Smooth muscle cell (in vitro differentiated cells): Measurements from ENCODE around the gene CX3CR1. TPM values are rescaled to one million over a fixed set of nuclear protein-coding genes. Genes with fewer than 3 reads are reported as not detected.
"Not testable (repeated sequence)": the region's sequence is repeated elsewhere in the genome, so short reads cannot be mapped to it uniquely, and the experiment has no call there.

Source experiments
- DNase-seq: peaks from one replicate; lab custom pipeline; 2025; ENCODE audit not compliant: unreplicated experiment; lab: John Stamatoyannopoulos, UW
- H2AFZ ChIP-seq: fragments of 200-600 bp; sonication (generic); 2 replicates; pipeline ENCODE4 v1.6.0; 2016; ENCODE audit warnings: antibody characterized with exemption, low read depth, mild to moderate bottlenecking
- H3F3A ChIP-seq: fragments of 200-600 bp; sonication (generic); 2 replicates; pipeline ENCODE4 v1.6.0; 2017; ENCODE audit warnings: antibody characterized with exemption, low read depth
- H3K27ac ChIP-seq: fragments of 200-600 bp; sonication (generic); 2 replicates; pipeline ENCODE4 v1.5.1; 2016; ENCODE audit warnings: low read depth, mild to moderate bottlenecking
- H3K27me3 ChIP-seq: fragments of 200-600 bp; sonication (generic); 2 replicates; pipeline ENCODE4 v1.6.1; 2016; ENCODE audit warnings: low read depth, mild to moderate bottlenecking
- H3K36me3 ChIP-seq: fragments of 200-600 bp; sonication (generic); 2 replicates; pipeline ENCODE4 v1.5.1; 2016; ENCODE audit warnings: low read depth
- H3K4me1 ChIP-seq: fragments of 200-600 bp; sonication (generic); 2 replicates; pipeline ENCODE4 v1.5.1; 2016; ENCODE audit warnings: low read depth
- H3K4me2 ChIP-seq: fragments of 200-600 bp; sonication (generic); 2 replicates; pipeline ENCODE4 v1.6.0; 2016; ENCODE audit warnings: mild to moderate bottlenecking
- H3K4me3 ChIP-seq: fragments of 200-600 bp; sonication (generic); 2 replicates; pipeline ENCODE4 v1.5.1; 2016; ENCODE audit warnings: mild to moderate bottlenecking
- H3K79me2 ChIP-seq: fragments of 200-600 bp; sonication (generic); 2 replicates; pipeline ENCODE4 v1.6.0; 2016; ENCODE audit warnings: low read depth, mild to moderate bottlenecking
- H3K9ac ChIP-seq: fragments of 200-600 bp; sonication (generic); 2 replicates; pipeline ENCODE4 v1.6.0; 2016; ENCODE audit warnings: low read depth
- H3K9me3 ChIP-seq: fragments of 200-600 bp; sonication (generic); replicated peaks from 2 replicates; pipeline ENCODE4 v1.5.1; 2016; ENCODE audit warnings: low read depth
- H4K20me1 ChIP-seq: fragments of 200-600 bp; sonication (generic); 2 replicates; pipeline ENCODE4 v1.6.0; 2016; ENCODE audit warnings: low read depth
- WGBS: methylation state at CpG from one replicate; pipeline ENCODE4 v1.1.7; 2016; ENCODE audit warnings: low lambda C conversion rate; 5-methylcytosine and 5-hydroxymethylcytosine counted together
- polyA plus RNA-seq: library from polyadenylated mRNA; unstranded; fragments of >200 nt; fragmentation: Nextera tagmentation; extraction: Ambion mirVana; gene quantifications from 2 replicates; pipeline ENCODE4 v1.2.1, GENCODE V29; 2016
- total RNA-seq: library from RNA; depleted of rRNA; stranded (reverse); fragments of >200 nt; gene quantifications from 2 replicates; pipeline ENCODE4 v1.2.3, GENCODE V29; 2014
- TF ChIP-seq, protein P1 (sequence below): fragments of 200-600 bp; sonication (generic); IDR thresholded peaks from 2 replicates; pipeline ENCODE4 v1.5.1; 2017; ENCODE audit warnings: borderline replicate concordance, mild to moderate bottlenecking, antibody characterized with exemption; ENCODE audit not compliant: insufficient read depth, poor library complexity, severe bottlenecking

CX3CR1 gene
- total and polyA plus RNA-seq, 2 experiments from 2014 or later = not detected

DNA sequence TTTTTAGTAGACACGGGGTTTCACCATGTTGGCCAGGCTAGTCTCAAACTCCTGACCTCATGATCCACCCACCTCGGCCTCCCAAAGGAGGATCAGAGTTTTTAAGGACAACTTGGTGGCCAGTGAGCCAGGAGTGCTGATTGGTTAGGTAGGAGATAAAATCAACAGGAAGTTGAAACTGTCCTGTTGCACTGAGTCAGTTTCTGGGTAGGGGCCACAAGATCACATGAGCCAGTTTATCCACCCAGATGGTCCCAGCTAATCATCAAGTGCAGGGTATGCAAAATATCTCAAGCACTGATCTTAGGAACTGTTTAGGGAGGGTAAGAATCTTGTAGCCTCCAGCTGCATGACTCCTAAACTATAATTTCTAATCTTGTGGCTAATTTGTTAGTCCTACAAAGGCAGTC is 41.7 kb upstream of the CX3CR1 start:
- WGBS = 95% methylated on average over 2 of the region's 2 CpGs
- not testable (repeated sequence) for DNase-seq

DNA sequence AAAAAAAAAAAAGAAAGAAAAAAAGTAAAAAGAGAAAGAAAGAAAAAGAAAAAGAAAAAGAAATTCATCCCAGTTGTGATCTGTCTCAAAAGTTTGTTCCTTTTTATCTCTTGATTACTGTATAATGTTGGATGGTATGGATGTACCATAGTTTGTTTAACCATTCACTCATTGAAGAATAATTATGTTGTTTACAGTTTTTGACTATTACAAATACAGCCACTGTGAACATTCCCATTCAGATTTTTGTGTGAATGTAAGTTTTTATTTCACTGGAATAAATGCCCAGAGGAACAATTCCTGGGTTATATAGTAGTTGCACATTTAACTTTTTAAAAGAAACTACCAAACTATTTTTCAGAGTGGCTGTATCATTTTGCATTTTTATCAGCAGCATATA is 39.4 kb upstream of the CX3CR1 start:
- no peaks in the 10 kb centered on the region for H3F3A ChIP-seq
- H3K4me3 ChIP-seq = no peak overlapping the region
- H3K4me2 ChIP-seq = no peak overlapping the region
- H3K27ac ChIP-seq = no peak overlapping the region
- H3K36me3 ChIP-seq = no peaks in the 10 kb centered on the region
- no peak overlapping the region for H2AFZ ChIP-seq
- H3K9me3 ChIP-seq = no peaks in the 10 kb centered on the region
- no peak overlapping the region for H3K9ac ChIP-seq
- H3K4me1 ChIP-seq = no peaks in the 10 kb centered on the region
- TF ChIP-seq, protein P1, sequence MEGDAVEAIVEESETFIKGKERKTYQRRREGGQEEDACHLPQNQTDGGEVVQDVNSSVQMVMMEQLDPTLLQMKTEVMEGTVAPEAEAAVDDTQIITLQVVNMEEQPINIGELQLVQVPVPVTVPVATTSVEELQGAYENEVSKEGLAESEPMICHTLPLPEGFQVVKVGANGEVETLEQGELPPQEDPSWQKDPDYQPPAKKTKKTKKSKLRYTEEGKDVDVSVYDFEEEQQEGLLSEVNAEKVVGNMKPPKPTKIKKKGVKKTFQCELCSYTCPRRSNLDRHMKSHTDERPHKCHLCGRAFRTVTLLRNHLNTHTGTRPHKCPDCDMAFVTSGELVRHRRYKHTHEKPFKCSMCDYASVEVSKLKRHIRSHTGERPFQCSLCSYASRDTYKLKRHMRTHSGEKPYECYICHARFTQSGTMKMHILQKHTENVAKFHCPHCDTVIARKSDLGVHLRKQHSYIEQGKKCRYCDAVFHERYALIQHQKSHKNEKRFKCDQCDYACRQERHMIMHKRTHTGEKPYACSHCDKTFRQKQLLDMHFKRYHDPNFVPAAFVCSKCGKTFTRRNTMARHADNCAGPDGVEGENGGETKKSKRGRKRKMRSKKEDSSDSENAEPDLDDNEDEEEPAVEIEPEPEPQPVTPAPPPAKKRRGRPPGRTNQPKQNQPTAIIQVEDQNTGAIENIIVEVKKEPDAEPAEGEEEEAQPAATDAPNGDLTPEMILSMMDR = no peak
- DNase-seq = no peak
- H4K20me1 ChIP-seq = no peaks in the 10 kb centered on the region
- no peaks in the 10 kb centered on the region for H3K27me3 ChIP-seq
- H3K79me2 ChIP-seq = no peaks in the 10 kb centered on the region

More for the DNA sequence above, 41.7 kb upstream of the CX3CR1 start:
- H3K9me3 ChIP-seq, H3K27me3 ChIP-seq, H2AFZ ChIP-seq, H4K20me1 ChIP-seq, H3K79me2 ChIP-seq, H3K4me1 ChIP-seq, H3K9ac ChIP-seq, H3F3A ChIP-seq, H3K36me3 ChIP-seq, H3K27ac ChIP-seq, H3K4me3 ChIP-seq, H3K4me2 ChIP-seq: not testable (repeated sequence)

DNA sequence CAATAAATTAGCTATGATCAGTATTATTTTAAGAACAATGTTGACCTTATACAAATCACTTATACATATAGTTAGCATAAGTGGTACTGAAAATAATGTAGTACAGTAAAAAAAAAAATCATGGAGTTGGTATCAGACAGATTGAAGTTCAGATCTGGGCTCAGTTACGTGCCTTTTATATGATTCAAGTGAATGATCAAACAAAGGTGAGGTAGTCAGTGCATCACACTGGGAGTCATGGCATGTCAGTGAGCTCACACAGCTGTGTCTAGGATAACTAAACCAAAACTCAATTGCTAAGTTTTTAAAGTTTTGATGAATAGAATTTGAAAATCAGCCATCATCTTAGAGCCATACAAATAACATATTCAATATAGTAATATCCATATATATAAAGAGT is 38.5 kb upstream of the CX3CR1 start:
- Histone ChIP-seq H3F3A (no peaks in the 10 kb centered on the region), H3K27ac (no peak overlapping the region), H3K27me3 (no peaks in the 10 kb centered on the region), H3K9ac (no peak overlapping the region), H4K20me1 (no peaks in the 10 kb centered on the region), H3K4me2 (no peak overlapping the region), H3K4me3 (no peak overlapping the region), H3K4me1 (no peaks in the 10 kb centered on the region), H3K9me3 (no peaks in the 10 kb centered on the region), H2AFZ (no peak overlapping the region), H3K79me2 (no peaks in the 10 kb centered on the region), H3K36me3 (no peaks in the 10 kb centered on the region)
- 81% methylated on average over 1 of the region's 1 CpG for WGBS
- TF ChIP-seq, protein P1 = no peak
- no peak for DNase-seq

DNA sequence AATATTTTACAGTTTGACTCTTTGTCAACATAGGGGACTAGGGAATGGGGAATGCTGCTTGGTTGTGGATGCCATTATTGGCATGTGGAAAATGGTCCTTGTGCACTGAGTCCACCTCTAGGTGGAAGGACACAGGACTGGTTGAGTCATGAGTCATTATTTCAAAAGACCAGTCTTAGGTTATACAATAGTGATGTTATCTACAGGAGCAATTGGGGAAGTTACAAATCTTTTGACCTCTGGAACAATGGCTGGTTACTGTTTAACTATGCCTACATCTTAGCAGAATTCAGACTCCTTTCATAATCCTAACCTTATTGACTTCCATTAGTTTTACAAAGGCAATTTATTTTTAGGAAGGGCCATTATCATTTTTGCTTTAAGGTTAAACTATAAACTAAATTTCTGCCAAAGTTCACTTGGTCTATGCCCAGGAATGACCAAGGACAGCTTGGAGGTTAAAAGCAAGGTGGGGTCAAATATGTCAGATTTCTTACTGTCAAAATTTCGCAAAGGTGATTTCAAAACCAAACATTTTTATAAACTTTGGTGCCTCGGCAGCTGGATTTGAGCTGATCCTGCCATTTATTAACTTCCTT is 37.8 kb upstream of the CX3CR1 start:
- DNase-seq = no peak
- no peak overlapping the region for H2AFZ ChIP-seq
- no peaks in the 10 kb centered on the region for H3K9me3 ChIP-seq
- no peaks in the 10 kb centered on the region for H4K20me1 ChIP-seq
- no peak overlapping the region for H3K4me2 ChIP-seq
- 91% methylated on average over 2 of the region's 2 CpGs for WGBS
- no peaks in the 10 kb centered on the region for H3K27me3 ChIP-seq
- H3F3A ChIP-seq = no peaks in the 10 kb centered on the region
- TF ChIP-seq, protein P1 = no peak
- H3K36me3 ChIP-seq = no peaks in the 10 kb centered on the region
- H3K9ac ChIP-seq = no peak overlapping the region
- H3K27ac ChIP-seq = no peak overlapping the region
- H3K79me2 ChIP-seq = no peaks in the 10 kb centered on the region
- H3K4me1 ChIP-seq = no peaks in the 10 kb centered on the region
- no peak overlapping the region for H3K4me3 ChIP-seq
